Esophagus squamous epithelium (tissue), 5 donors: Measurements from ENCODE around the gene SYPL1. TPM values are rescaled to one million over a fixed set of nuclear protein-coding genes. Genes with fewer than 3 reads are reported as not detected.
A peak's percentile ranks its signal among the peaks of the same experiment; 100 is the strongest.

Experiments
- DNase-seq: peaks from one replicate; lab custom pipeline; 2025; lab: John Stamatoyannopoulos, UW
- H3K27ac ChIP-seq, 4 donors: fragments of 200-600 bp; sonication (generic); one replicate each; pipeline ENCODE4 v1.5.1; 2016 to 2019; ENCODE audit warnings: mild to moderate bottlenecking in 1 of 4
- H3K27me3 ChIP-seq, 4 donors: fragments of 200-600 bp; sonication (generic); 1 replicate in 3 of 4; 2 replicates in 1 of 4; pipeline versions ENCODE4 v1.5.1 to v1.6.0; 2017 to 2021; ENCODE audit warnings: antibody characterized with exemption in 1 of 4
- H3K36me3 ChIP-seq, 3 donors: fragments of 200-600 bp; sonication (generic); one replicate each; pipeline ENCODE4 v1.5.1; 2016 to 2019
- H3K4me1 ChIP-seq, 3 donors: fragments of 200-600 bp; sonication (generic); one replicate each; pipeline ENCODE4 v1.5.1; 2017 to 2019
- H3K4me3 ChIP-seq, 4 donors: fragments of 200-600 bp; sonication (generic); 1 replicate in 3 of 4; 2 replicates in 1 of 4; pipeline ENCODE4 v1.5.1; 2016 to 2019; ENCODE audit warnings: mild to moderate bottlenecking in 2 of 4, moderate library complexity in 1 of 4
- H3K9me3 ChIP-seq, 3 donors: fragments of 200-600 bp; sonication (generic); one replicate each; pipeline ENCODE4 v1.5.1; 2016 to 2019
- CTCF ChIP-seq, 6 experiments: fragments of 450-650 bp in 4 of 6; fragments of 200-600 bp in 2 of 6; sonication (generic) in 2 of 6; IDR thresholded peaks; one replicate each; pipeline ENCODE4 v1.5.1; 2016 to 2019; ENCODE audit warnings: antibody characterized with exemption in 6 of 6, mild to moderate bottlenecking in 4 of 6, moderate library complexity in 4 of 6
- POLR2A ChIP-seq, 4 donors: fragments of 450-650 bp; IDR thresholded peaks; one replicate each; pipeline ENCODE4 v1.6.1; 2017; ENCODE audit warnings: antibody characterized with exemption in 4 of 4, mild to moderate bottlenecking in 4 of 4, moderate library complexity in 3 of 4
- WGBS, 2 donors: methylation state at CpG; one replicate each; pipeline ENCODE4 v1.1.5; 2018; 5-methylcytosine and 5-hydroxymethylcytosine counted together
- intact Hi-C: fragments of 100-400 bp; cut with DNase I; formaldehyde crosslinking; loops from one replicate; pipeline ENCODE4 v1.15.0; 2022
- total RNA-seq, 4 donors: library from RNA; depleted of rRNA; stranded (reverse); fragments of >200 nt; gene quantifications; one replicate each; pipeline ENCODE4 v1.1.0, GENCODE V29; 2016
- donor health status: DM: yes; HTN: yes; CAD: no.

SYPL1 gene
- 100 to 1,000 TPM; 105 to 170 (median 148) TPM for total RNA-seq

GRCh38 chr7:106112118-106112971 lies at the start of gene SYPL1:
SYPL1 (minus strand) TSS chr7:106112312; CDS start chr7:106112208, 104 bp downstream.
- H3K27me3 ChIP-seq, result no peaks in the 10 kb centered on the region
- intact Hi-C loops, result loop anchor here (10.0 kb wide), 1 partner anchor 48 kb away; no protein-coding TSS in a partner anchor
- TF ChIP-seq CTCF (IDR thresholded peaks at IDR 0.05), result peak in 2 of 6 experiments; percentile 15 to 42
- peak in 2 of 4 donors; percentile 37 to 70 for TF ChIP-seq POLR2A (IDR thresholded peaks at IDR 0.05)
- H3K4me3 ChIP-seq, result peak within 1 kb of the TSS; percentile 69 to 79 (median 78)
- peak; percentile 70 for DNase-seq
- 1 to 2% methylated on average over 19 to 37 of the region's 76 CpGs for WGBS, 2 donors
- H3K36me3 ChIP-seq, result no peaks in the 10 kb centered on the region
- peak within 1 kb of the TSS; percentile 97 to 99 (median 98) for H3K27ac ChIP-seq
- no peaks in the 10 kb centered on the region for H3K9me3 ChIP-seq
- H3K4me1 ChIP-seq, result peaks cover 15 to 48% (median 24%) of the 10 kb centered on the region in 3 donors

GRCh38 chr7:106155027-106155426 lies 42.9 kb upstream of the SYPL1 start:
- peaks cover 11 to 26% (median 16%) of the 10 kb centered on the region in 3 donors for H3K4me1 ChIP-seq
- no peaks in the 10 kb centered on the region for H3K36me3 ChIP-seq
- TF ChIP-seq CTCF (IDR thresholded peaks at IDR 0.05) (no peak), POLR2A (IDR thresholded peaks at IDR 0.05) (no peak)
- H3K27ac ChIP-seq, result no peak overlapping the region
- H3K27me3 ChIP-seq, result no peaks in the 10 kb centered on the region
- no peak for DNase-seq
- intact Hi-C loops, result loop anchor here (10.0 kb wide), 1 partner anchor 390 kb away; no protein-coding TSS in a partner anchor
- no peaks in the 10 kb centered on the region for H3K9me3 ChIP-seq
- H3K4me3 ChIP-seq, result no peak overlapping the region
- WGBS, 2 donors, result 67 to 72% methylated on average over 4 of the region's 4 CpGs

- TF ChIP-seq POLR2A (IDR thresholded peaks at IDR 0.05) (no peak), CTCF (IDR thresholded peaks at IDR 0.05) (peak; percentile 87 to 98 (median 94))
- no peak for DNase-seq
Measured at GRCh38 chr7:106153891-106154449, 41.9 kb upstream of the SYPL1 start.

GRCh38 chr7:106152313-106152665 lies 40.2 kb upstream of the SYPL1 start:
- no peak for TF ChIP-seq CTCF (IDR thresholded peaks at IDR 0.05)
- no peak for TF ChIP-seq POLR2A (IDR thresholded peaks at IDR 0.05)
- no peaks in the 10 kb centered on the region for H3K36me3 ChIP-seq
- WGBS, 2 donors, result 17 to 63% methylated on average over 5 to 6 of the region's 6 CpGs
- no peaks in the 10 kb centered on the region for H3K9me3 ChIP-seq
- H3K27ac ChIP-seq, result peak overlapping the region in 3 of 4 donors; percentile 10 to 64 (median 35)
- H3K4me3 ChIP-seq, result no peak overlapping the region
- peaks cover 11 to 26% (median 16%) of the 10 kb centered on the region in 3 donors for H3K4me1 ChIP-seq
- no peak for DNase-seq
- no peaks in the 10 kb centered on the region for H3K27me3 ChIP-seq
- intact Hi-C loops, result loop anchor here (2.0 to 10.0 kb wide), 2 partner anchors 95 to 387 kb away; no protein-coding TSS in a partner anchor

More at GRCh38 chr7:106153891-106154449, 41.9 kb upstream of the SYPL1 start:
- H3K27me3 ChIP-seq, result no peaks in the 10 kb centered on the region
- peak overlapping the region in 1 of 4 donors; percentile 12 for H3K4me3 ChIP-seq
- no peaks in the 10 kb centered on the region for H3K36me3 ChIP-seq
- no peaks in the 10 kb centered on the region for H3K9me3 ChIP-seq
- intact Hi-C loops, result loop anchor here (2.0 to 10.0 kb wide), 2 partner anchors 97 to 389 kb away; no protein-coding TSS in a partner anchor
- H3K4me1 ChIP-seq, result peaks cover 11 to 26% (median 16%) of the 10 kb centered on the region in 3 donors
- WGBS, 2 donors, result 47 to 49% methylated on average over 9 to 15 of the region's 15 CpGs
- H3K27ac ChIP-seq, result peak overlapping the region; percentile 35 to 64 (median 47)
